ENCODE results near the gene CRACDL.

The CRACDL gene

DNA sequence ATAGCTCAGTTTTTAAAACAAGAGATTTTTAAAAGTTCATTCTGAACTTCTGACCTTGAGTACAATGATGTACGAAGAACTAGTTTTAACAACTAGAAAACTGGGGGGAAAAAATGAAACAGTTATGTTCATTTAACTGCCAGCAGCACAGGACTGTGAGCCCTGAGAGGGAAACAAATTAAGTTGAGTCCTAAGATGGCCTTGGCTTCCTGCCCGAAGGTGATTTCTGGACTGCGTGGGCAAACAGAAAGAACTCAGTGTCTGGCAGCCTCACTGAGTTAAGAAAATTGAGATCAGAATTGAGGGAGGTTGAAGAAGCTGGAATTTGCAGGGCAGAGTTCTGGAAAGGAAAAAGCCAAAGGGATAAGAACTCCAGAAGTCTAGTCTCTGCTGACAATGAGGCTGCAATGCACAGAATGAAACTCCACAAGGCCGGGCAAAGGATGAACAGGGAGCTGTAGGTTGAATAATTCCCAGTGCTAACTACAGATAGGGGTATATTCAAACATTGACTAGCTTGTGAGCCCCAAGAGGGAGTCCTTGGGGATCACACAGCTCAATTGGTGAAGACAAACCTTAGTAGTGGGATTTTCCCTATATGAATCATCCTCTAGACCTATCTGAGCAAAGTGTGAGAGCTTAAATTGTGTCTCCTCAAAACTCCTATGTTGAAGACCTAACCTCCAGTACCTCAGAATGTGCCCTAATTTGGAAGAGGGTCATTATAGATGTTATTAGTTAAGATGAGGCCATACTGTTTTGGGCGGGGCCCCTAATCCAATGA lies 13.1 kb upstream of the CRACDL start:
- TF ChIP-seq CTCF (IDR thresholded peaks at IDR 0.05; ENCODE audit: control insufficient read depth, extremely low read depth, insufficient read depth) = no peak
- no peak overlapping the region for H3K4me3 ChIP-seq (ENCODE audit: low read depth, low read length)
- DNase-seq (ENCODE audit: low read depth) = peak; percentile 56

DNA sequence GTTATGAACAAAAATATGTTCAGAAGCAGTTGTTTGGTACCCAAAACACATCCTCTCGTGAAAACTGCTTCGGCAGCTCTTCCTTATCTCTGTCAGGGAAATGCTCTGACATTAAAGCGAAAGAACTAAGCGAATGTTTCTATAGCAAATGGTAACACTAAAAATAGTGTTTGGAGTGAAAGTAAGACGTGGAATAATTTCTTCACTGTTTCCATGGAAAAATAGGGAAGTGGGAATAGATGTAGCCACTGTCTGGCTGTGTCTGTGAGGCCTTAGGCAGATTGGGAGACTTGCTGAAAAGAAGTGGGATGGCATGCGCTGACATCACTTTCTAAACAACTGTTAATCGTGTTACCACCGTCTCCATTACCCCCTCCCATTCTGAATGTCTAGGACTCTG lies 11.5 kb upstream of the CRACDL start:
- no peak overlapping the region for H3K4me3 ChIP-seq (ENCODE audit: low read depth, low read length)
- no peak for TF ChIP-seq CTCF (IDR thresholded peaks at IDR 0.05; ENCODE audit: control insufficient read depth, extremely low read depth, insufficient read depth)
- DNase-seq (ENCODE audit: low read depth) = no peak

DNA sequence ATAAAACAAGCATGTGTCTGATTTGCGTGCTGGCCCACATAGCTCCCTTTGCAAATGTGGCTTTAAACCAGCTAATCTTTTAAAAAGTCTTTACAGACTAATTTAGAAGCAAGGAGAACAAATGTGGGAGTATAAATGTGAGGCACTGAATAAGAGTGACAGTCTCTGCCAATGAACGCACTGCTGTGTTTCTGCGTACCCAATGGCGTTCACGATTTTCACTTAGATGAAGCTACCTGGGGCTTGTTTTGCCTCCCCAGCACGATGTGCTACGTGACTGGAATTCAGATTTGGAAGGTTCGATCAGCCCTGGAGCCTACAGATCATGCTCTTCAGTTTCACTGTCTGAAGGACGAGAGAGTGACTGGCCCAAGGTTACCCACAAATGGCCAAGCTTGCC lies 10.8 kb upstream of the CRACDL start:
- TF ChIP-seq CTCF (IDR thresholded peaks at IDR 0.05; ENCODE audit: control insufficient read depth, extremely low read depth, insufficient read depth) = no peak
- H3K4me3 ChIP-seq (ENCODE audit: low read depth, low read length) = no peak overlapping the region
- no peak for DNase-seq (ENCODE audit: low read depth)

DNA sequence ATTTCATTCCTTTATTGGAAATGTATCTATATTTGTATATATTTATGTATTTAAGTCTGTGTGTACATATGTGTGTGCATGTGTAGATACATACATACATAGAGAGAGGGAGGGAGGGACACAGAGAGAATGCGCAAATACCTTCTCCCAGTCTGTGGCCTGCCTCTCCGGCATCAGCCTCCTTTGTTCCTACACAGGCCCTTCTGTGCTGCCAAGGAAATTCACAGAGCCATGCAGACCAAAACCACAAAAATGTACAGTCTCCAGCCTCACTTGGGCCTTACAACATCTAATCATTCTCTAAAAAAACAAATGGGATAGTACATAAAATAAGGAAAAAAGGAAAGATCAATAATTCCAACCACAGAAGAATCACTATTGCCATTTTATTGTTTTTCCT lies 8.8 kb upstream of the CRACDL start:
- no peak for TF ChIP-seq CTCF (IDR thresholded peaks at IDR 0.05; ENCODE audit: control insufficient read depth, extremely low read depth, insufficient read depth)
- no peak for DNase-seq (ENCODE audit: low read depth)
- H3K4me3 ChIP-seq (ENCODE audit: low read depth, low read length) = no peak overlapping the region

- H3K4me3 ChIP-seq (ENCODE audit: low read depth, low read length) = no peak overlapping the region
- TF ChIP-seq CTCF (IDR thresholded peaks at IDR 0.05; ENCODE audit: control insufficient read depth, extremely low read depth, insufficient read depth) = no peak
- no peak for DNase-seq (ENCODE audit: low read depth)
Measured at GRCh38 chr2:98940102-98940501, 4.1 kb upstream of the CRACDL start.

- no peak for DNase-seq (ENCODE audit: low read depth)
- no peak for TF ChIP-seq CTCF (IDR thresholded peaks at IDR 0.05; ENCODE audit: control insufficient read depth, extremely low read depth, insufficient read depth)
- no peak overlapping the region for H3K4me3 ChIP-seq (ENCODE audit: low read depth, low read length)
Measured at GRCh38 chr2:98937906-98938305, 1.9 kb upstream of the CRACDL start.

Measured in LNCaP clone FGC (cell line).